GM23338 (cell line): Measurements from ENCODE around the gene ADCK2. TPM values are rescaled to one million over a fixed set of nuclear protein-coding genes. Genes with fewer than 3 reads are reported as not detected.
A peak's percentile ranks its signal among the peaks of the same experiment; 100 is the strongest.

Experiments used
- ATAC-seq: fragments of 200-7000 bp; cut with Tn5 transposase; 3 replicates; pipeline ENCODE4 v1.9.1; 2020
- DNase-seq: peaks from one replicate; pipeline ENCODE4 v3.0.0-alpha.2; 2015; ENCODE audit warnings: low spot score
- H2AFZ ChIP-seq: fragments of 200-600 bp; sonication (generic); 2 replicates; pipeline ENCODE4 v1.8.0; 2016; ENCODE audit warnings: antibody characterized with exemption, mild to moderate bottlenecking, moderate library complexity
- H3F3A ChIP-seq: fragments of 200-600 bp; sonication (generic); replicated peaks from 2 replicates; pipeline ENCODE4 v1.8.0; 2017; ENCODE audit warnings: antibody characterized with exemption, mixed run types, low read depth
- H3K27ac ChIP-seq: fragments of 200-600 bp; sonication (generic); 2 replicates; pipeline ENCODE4 v1.6.1; 2016; ENCODE audit warnings: low read depth
- H3K27me3 ChIP-seq: fragments of 200-600 bp; sonication (generic); 2 replicates; pipeline ENCODE4 v1.8.0; 2016; ENCODE audit warnings: mild to moderate bottlenecking, mixed run types, moderate library complexity; ENCODE audit not compliant: insufficient read depth
- H3K36me3 ChIP-seq: fragments of 200-600 bp; sonication (generic); 2 replicates; pipeline ENCODE4 v1.8.0; 2016; ENCODE audit warnings: mild to moderate bottlenecking; ENCODE audit not compliant: insufficient read depth
- H3K4me1 ChIP-seq: fragments of 200-600 bp; sonication (generic); 2 replicates; pipeline ENCODE4 v1.8.0; 2016; ENCODE audit warnings: mild to moderate bottlenecking, moderate library complexity; ENCODE audit not compliant: insufficient read depth
- H3K4me2 ChIP-seq: fragments of 200-600 bp; sonication (generic); 2 replicates; pipeline ENCODE4 v1.7.1; 2017; ENCODE audit warnings: mixed run types
- H3K4me3 ChIP-seq: fragments of 200-600 bp; sonication (generic); 2 replicates; pipeline ENCODE4 v1.6.1; 2016; ENCODE audit warnings: mixed run types
- H3K79me2 ChIP-seq: fragments of 200-600 bp; sonication (generic); replicated peaks from 2 replicates; pipeline ENCODE4 v1.8.0; 2017; ENCODE audit warnings: mild to moderate bottlenecking; ENCODE audit not compliant: insufficient read depth
- H3K9me2 ChIP-seq: fragments of 200-600 bp; sonication (generic); 2 replicates; pipeline ENCODE4 v1.8.0; 2017; ENCODE audit not compliant: insufficient read depth
- H4K20me1 ChIP-seq: fragments of 200-600 bp; sonication (generic); replicated peaks from 2 replicates; pipeline ENCODE4 v1.8.0; 2017; ENCODE audit warnings: mild to moderate bottlenecking; ENCODE audit not compliant: insufficient read depth
- H3K27ac Mint-ChIP-seq: 2 replicates; pipeline ENCODE4 v1.8.0; 2020; ENCODE audit warnings: inconsistent platforms, mild to moderate bottlenecking, moderate library complexity, mixed read lengths
- H3K27me3 Mint-ChIP-seq: 3 replicates; pipeline ENCODE4 v1.8.0; 2022; ENCODE audit warnings: low read depth, mild to moderate bottlenecking, moderate library complexity, mixed read lengths, inconsistent platforms; ENCODE audit not compliant: insufficient read depth, poor library complexity
- H3K36me3 Mint-ChIP-seq: 3 replicates; pipeline ENCODE4 v1.8.0; 2021; ENCODE audit warnings: low read depth, mild to moderate bottlenecking, inconsistent platforms, moderate library complexity, mixed read lengths
- H3K4me1 Mint-ChIP-seq: 3 replicates; pipeline ENCODE4 v1.8.0; 2020; ENCODE audit warnings: mild to moderate bottlenecking, inconsistent platforms, mixed read lengths
- H3K4me3 Mint-ChIP-seq: 3 replicates; pipeline ENCODE4 v1.8.0; 2021; ENCODE audit warnings: moderate library complexity, mild to moderate bottlenecking, inconsistent platforms, mixed read lengths
- H3K9me3 Mint-ChIP-seq: 3 replicates; pipeline ENCODE4 v1.8.0; 2020; ENCODE audit warnings: moderate library complexity, mild to moderate bottlenecking, inconsistent platforms, mixed read lengths
- EZH2phosphoT487 ChIP-seq: fragments of 200-600 bp; sonication (generic); IDR thresholded peaks from one replicate; pipeline ENCODE4 v1.8.1; 2018; ENCODE audit warnings: antibody characterized with exemption; ENCODE audit not compliant: unreplicated experiment
- JUNB ChIP-seq: IDR thresholded peaks from one replicate; pipeline ENCODE4 v1.6.1; 2016; ENCODE audit warnings: antibody characterized with exemption; ENCODE audit not compliant: unreplicated experiment
- POLR2AphosphoS5 ChIP-seq: IDR thresholded peaks from 2 replicates; pipeline ENCODE4 v1.6.1; 2016; ENCODE audit warnings: antibody characterized with exemption, low read depth
- ZNF114 ChIP-seq: fragments of 250-450 bp; sonication (Bioruptor Pico); IDR thresholded peaks from 2 replicates; pipeline ENCODE4 v1.5.0; 2020; ENCODE audit warnings: mild to moderate bottlenecking, moderate library complexity
- polyA plus RNA-seq: library from polyadenylated mRNA; unstranded; fragments of >200 nt; fragmentation: Nextera tagmentation; extraction: Ambion mirVana; gene quantifications from 2 replicates; pipeline ENCODE4 v1.2.1, GENCODE V29; 2016
- total RNA-seq: library from RNA; depleted of rRNA; stranded (reverse); fragments of >200 nt; shearing (Covaris generic); gene quantifications from 2 replicates; pipeline ENCODE4 v1.2.3, GENCODE V29; 2014
- TF ChIP-seq, protein P1 (sequence below), 2 experiments: fragments of 200-600 bp in 1 of 2; sonication (generic) in 1 of 2; conservative IDR thresholded peaks; 2 replicates each; pipeline versions ENCODE4 v1.5.1 to v1.6.1; 2016 to 2017; ENCODE audit warnings: antibody characterized with exemption in 2 of 2, low read depth in 2 of 2, mild to moderate bottlenecking in 2 of 2, moderate library complexity in 1 of 2
- TF ChIP-seq, protein P2 (sequence below): IDR thresholded peaks from one replicate; pipeline ENCODE4 v1.6.1; 2018; ENCODE audit warnings: antibody characterized with exemption; ENCODE audit not compliant: unreplicated experiment

ADCK2 gene
- total and polyA plus RNA-seq, 2 experiments from 2014 or later: 4.7 to 14.4 TPM

DNA sequence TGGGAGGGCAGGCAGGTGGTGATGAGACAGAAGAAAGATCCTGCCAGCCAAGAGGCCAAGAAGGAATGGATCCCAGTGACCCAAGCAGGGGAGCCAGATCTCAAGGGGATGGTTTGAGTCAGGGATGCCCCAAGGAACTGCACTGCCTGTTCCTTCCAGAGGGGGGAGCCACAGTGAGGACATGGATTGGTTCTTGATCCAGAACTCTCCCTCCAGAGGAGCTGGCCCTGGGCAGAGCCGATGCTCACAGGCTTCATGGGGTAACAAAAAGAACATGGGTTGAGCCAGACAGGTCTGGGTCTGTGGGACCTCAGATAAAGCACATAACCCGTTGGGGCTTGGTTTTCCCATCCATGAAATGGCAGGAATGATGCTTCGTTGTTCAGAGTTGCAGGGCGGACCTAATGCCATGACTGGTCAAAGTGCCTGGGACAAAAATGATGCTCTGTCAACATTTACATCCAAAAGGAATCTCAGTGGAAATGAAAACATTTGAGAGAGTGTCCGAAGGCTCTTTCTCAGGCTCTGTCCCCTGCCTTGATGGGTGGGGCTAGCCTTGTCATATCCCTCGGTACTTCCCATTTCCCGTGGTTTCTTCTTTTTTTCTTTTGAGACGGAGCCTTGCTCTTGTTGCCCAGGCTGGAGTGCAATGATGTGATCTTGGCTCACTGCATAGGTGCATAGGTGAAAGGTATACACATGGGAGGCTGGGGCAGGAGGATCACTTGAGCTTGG is 27.4 kb upstream of the ADCK2 start:
- Histone ChIP-seq H3K27ac (no peak overlapping the region), H3K9me2 (no peaks in the 10 kb centered on the region), H3F3A (peaks cover 5% of the 10 kb centered on the region), H3K36me3 (no peaks in the 10 kb centered on the region), H3K4me1 (peaks cover 11% of the 10 kb centered on the region; the same call in 1 of the 2 replicates), H4K20me1 (no peaks in the 10 kb centered on the region), H3K79me2 (no peaks in the 10 kb centered on the region), H3K4me2 (no peak overlapping the region), H3K4me3 (no peak overlapping the region), H3K27me3 (peaks cover 25% of the 10 kb centered on the region), H2AFZ (no peak overlapping the region)
- peak; percentile 80 for DNase-seq
- no peaks in the 10 kb centered on the region; the same call in 2 of the 3 replicates for H3K9me3 Mint-ChIP-seq
- no peaks in the 10 kb centered on the region for H3K36me3 Mint-ChIP-seq
- H3K27me3 Mint-ChIP-seq: peaks cover 23% of the 10 kb centered on the region
- TF ChIP-seq, protein P1, sequence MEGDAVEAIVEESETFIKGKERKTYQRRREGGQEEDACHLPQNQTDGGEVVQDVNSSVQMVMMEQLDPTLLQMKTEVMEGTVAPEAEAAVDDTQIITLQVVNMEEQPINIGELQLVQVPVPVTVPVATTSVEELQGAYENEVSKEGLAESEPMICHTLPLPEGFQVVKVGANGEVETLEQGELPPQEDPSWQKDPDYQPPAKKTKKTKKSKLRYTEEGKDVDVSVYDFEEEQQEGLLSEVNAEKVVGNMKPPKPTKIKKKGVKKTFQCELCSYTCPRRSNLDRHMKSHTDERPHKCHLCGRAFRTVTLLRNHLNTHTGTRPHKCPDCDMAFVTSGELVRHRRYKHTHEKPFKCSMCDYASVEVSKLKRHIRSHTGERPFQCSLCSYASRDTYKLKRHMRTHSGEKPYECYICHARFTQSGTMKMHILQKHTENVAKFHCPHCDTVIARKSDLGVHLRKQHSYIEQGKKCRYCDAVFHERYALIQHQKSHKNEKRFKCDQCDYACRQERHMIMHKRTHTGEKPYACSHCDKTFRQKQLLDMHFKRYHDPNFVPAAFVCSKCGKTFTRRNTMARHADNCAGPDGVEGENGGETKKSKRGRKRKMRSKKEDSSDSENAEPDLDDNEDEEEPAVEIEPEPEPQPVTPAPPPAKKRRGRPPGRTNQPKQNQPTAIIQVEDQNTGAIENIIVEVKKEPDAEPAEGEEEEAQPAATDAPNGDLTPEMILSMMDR (conservative IDR thresholded peaks at IDR 0.05; ENCODE audit: low read depth in 2 of 2): peak; percentile 74 to 86
- TF ChIP-seq EZH2phosphoT487 (no peak), POLR2AphosphoS5 (no peak)
- H3K4me3 Mint-ChIP-seq: no peak overlapping the region
- ATAC-seq: peak; percentile 10
- H3K4me1 Mint-ChIP-seq: peaks cover 16% of the 10 kb centered on the region
- H3K27ac Mint-ChIP-seq: no peak overlapping the region

DNA sequence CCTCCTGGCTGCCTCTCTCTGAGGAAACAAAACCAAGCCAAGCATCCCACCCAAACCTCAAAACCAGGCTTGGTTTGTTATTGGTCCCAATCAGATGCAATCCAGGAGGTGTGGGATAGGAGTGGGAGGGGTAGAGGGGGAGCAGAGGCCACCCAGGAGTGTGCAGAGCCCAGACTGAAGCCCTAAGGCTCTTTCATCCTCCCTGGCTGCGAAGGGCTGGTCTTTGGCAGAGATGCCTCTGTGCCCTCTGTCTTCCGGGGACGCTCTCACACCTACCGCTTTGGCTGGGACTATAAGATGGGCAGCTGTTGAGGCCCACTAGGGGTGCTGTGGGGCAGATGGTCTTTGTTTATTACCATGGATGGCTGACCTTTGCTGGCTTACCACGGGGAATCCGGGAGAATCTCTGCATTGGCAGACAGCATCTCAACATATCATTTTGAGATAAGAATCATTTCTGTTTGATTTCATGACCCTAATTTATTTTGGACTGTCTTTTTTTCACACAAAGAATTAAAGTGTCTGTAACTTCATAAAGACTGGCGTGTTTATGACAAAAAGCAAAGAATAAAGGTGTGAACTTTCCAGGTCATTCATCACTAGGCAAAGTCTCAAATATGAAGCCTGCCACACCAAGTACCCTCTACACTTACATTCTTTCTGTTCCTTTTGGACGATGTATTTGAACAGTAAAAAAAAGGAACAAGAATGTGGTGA is 25.7 kb upstream of the ADCK2 start:
- no peaks in the 10 kb centered on the region for H3K79me2 ChIP-seq
- no peaks in the 10 kb centered on the region for H3K36me3 Mint-ChIP-seq
- no peak overlapping the region for H3K4me2 ChIP-seq
- H3K27ac Mint-ChIP-seq: no peak overlapping the region
- H3K4me1 Mint-ChIP-seq: peaks cover 10% of the 10 kb centered on the region
- peaks cover 21% of the 10 kb centered on the region for H3K27me3 Mint-ChIP-seq
- no peak overlapping the region for H3K27ac ChIP-seq
- no peaks in the 10 kb centered on the region for H4K20me1 ChIP-seq
- no peaks in the 10 kb centered on the region; the same call in 1 of the 2 replicates for H3F3A ChIP-seq
- no peak overlapping the region for H2AFZ ChIP-seq
- H3K4me1 ChIP-seq: 0 out of 2 replicates have a peak, but pooled peaks cover 5% of the 10 kb centered on the region
- no peak overlapping the region for H3K4me3 Mint-ChIP-seq
- peaks cover 12% of the 10 kb centered on the region for H3K27me3 ChIP-seq
- no peak overlapping the region for H3K4me3 ChIP-seq
- ATAC-seq (peak; percentile 96), DNase-seq (peak; percentile 90)
- no peaks in the 10 kb centered on the region for H3K36me3 ChIP-seq
- TF ChIP-seq, protein P2, sequence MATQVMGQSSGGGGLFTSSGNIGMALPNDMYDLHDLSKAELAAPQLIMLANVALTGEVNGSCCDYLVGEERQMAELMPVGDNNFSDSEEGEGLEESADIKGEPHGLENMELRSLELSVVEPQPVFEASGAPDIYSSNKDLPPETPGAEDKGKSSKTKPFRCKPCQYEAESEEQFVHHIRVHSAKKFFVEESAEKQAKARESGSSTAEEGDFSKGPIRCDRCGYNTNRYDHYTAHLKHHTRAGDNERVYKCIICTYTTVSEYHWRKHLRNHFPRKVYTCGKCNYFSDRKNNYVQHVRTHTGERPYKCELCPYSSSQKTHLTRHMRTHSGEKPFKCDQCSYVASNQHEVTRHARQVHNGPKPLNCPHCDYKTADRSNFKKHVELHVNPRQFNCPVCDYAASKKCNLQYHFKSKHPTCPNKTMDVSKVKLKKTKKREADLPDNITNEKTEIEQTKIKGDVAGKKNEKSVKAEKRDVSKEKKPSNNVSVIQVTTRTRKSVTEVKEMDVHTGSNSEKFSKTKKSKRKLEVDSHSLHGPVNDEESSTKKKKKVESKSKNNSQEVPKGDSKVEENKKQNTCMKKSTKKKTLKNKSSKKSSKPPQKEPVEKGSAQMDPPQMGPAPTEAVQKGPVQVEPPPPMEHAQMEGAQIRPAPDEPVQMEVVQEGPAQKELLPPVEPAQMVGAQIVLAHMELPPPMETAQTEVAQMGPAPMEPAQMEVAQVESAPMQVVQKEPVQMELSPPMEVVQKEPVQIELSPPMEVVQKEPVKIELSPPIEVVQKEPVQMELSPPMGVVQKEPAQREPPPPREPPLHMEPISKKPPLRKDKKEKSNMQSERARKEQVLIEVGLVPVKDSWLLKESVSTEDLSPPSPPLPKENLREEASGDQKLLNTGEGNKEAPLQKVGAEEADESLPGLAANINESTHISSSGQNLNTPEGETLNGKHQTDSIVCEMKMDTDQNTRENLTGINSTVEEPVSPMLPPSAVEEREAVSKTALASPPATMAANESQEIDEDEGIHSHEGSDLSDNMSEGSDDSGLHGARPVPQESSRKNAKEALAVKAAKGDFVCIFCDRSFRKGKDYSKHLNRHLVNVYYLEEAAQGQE: no peak
- TF ChIP-seq JUNB: no peak
- TF ChIP-seq, protein P1 (conservative IDR thresholded peaks at IDR 0.05; ENCODE audit: low read depth in 2 of 2): peak; percentile 77 to 81
- TF ChIP-seq ZNF114 (CRISPR knock-in tag): no peak
- H3K9me2 ChIP-seq: no peaks in the 10 kb centered on the region
- no peaks in the 10 kb centered on the region; the same call in 2 of the 3 replicates for H3K9me3 Mint-ChIP-seq
